ENCODE data around the gene CDK4. TPM values are rescaled to one million over a fixed set of nuclear protein-coding genes. Genes with fewer than 3 reads are reported as not detected.

CDK4 gene
- total and polyA plus RNA-seq, 2 of the 13 experiments (the other 11 are each of a cell fraction or from before 2014, with no cell fraction given), result 191 to 209 TPM

GRCh38 chr12:57751788-57752667 lies at the start of gene CDK4 (continued):
- peak; percentile 91 for TF ChIP-seq MAZ (IDR thresholded peaks at IDR 0.05; ENCODE audit: borderline replicate concordance, low read depth, low read length)
- TF ChIP-seq MAZ (CRISPR knock-in tag; IDR thresholded peaks at IDR 0.05; ENCODE audit: low read depth), result peak; percentile 99
- TF ChIP-seq HES4 (CRISPR knock-in tag; IDR thresholded peaks at IDR 0.05; ENCODE audit: borderline replicate concordance), result no peak; the same call in 1 of the 2 replicates
- peak; percentile 74; the same call in 1 of the 2 replicates for TF ChIP-seq MEIS1 (CRISPR knock-in tag; IDR thresholded peaks at IDR 0.05; ENCODE audit: borderline replicate concordance)
- no peak for TF ChIP-seq NFIC (IDR thresholded peaks at IDR 0.05; ENCODE audit: low read length)
- TF ChIP-seq KLF11 (CRISPR knock-in tag; IDR thresholded peaks at IDR 0.05), result peak; percentile 95
- TF ChIP-seq ZNF572 (CRISPR knock-in tag; IDR thresholded peaks at IDR 0.05), result no peak
- peak; percentile 50 for TF ChIP-seq ZNF768 (CRISPR knock-in tag; IDR thresholded peaks at IDR 0.05)
- TF ChIP-seq ZNF605 (CRISPR knock-in tag; IDR thresholded peaks at IDR 0.05), result peak; percentile 89
- peak; percentile 30; the same call in 1 of the 2 replicates for TF ChIP-seq ZNF431 (CRISPR knock-in tag; IDR thresholded peaks at IDR 0.05; ENCODE audit: borderline replicate concordance, low read depth)
- no peak for TF ChIP-seq RNF219 (CRISPR knock-in tag; IDR thresholded peaks at IDR 0.05)
- peak; percentile 71; the same call in 1 of the 2 replicates for TF ChIP-seq ZNF775 (CRISPR knock-in tag; IDR thresholded peaks at IDR 0.05; ENCODE audit: borderline replicate concordance)
- TF ChIP-seq ZNF530 (CRISPR knock-in tag; IDR thresholded peaks at IDR 0.05; ENCODE audit: low read depth), result no peak
- TF ChIP-seq ZNF20 (CRISPR knock-in tag; IDR thresholded peaks at IDR 0.05), result no peak
- TF ChIP-seq KMT2B (CRISPR knock-in tag; IDR thresholded peaks at IDR 0.05), result peak; percentile 86
- TF ChIP-seq CEBPG (CRISPR knock-in tag; IDR thresholded peaks at IDR 0.05), result peak; percentile 48; the same call in 1 of the 2 replicates
- peak; percentile 88 for TF ChIP-seq PHF8 (CRISPR knock-in tag; IDR thresholded peaks at IDR 0.05)
- TF ChIP-seq MTA3 (CRISPR knock-in tag; IDR thresholded peaks at IDR 0.05), result no peak
- no peak for TF ChIP-seq CBX2 (IDR thresholded peaks at IDR 0.05; ENCODE audit: low read depth, low read length)
- TF ChIP-seq CBX2 (CRISPR knock-in tag; IDR thresholded peaks at IDR 0.05; ENCODE audit: low read depth), result no peak
- TF ChIP-seq ZNF781 (CRISPR knock-in tag; IDR thresholded peaks at IDR 0.05; ENCODE audit: borderline replicate concordance, not compliant biosample characterization), result peak; percentile 83
- peak; percentile 86 for TF ChIP-seq RNF2 (conservative IDR thresholded peaks at IDR 0.05; ENCODE audit: low read depth)
- TF ChIP-seq ZFP1 (CRISPR knock-in tag; IDR thresholded peaks at IDR 0.05), result peak; percentile 89; the same call in 1 of the 2 replicates
- no peak for TF ChIP-seq MAFK (conservative IDR thresholded peaks at IDR 0.05 in 1 of 2, IDR thresholded peaks at IDR 0.05 in 1 of 2; ENCODE audit: low read length in 2 of 2)
- no peak for TF ChIP-seq SYNCRIP (IDR thresholded peaks at IDR 0.05; ENCODE audit: insufficient read depth, low read depth, low read length)
- TF ChIP-seq NPAS2 (CRISPR knock-in tag; IDR thresholded peaks at IDR 0.05; ENCODE audit: borderline replicate concordance), result peak; percentile 90; the same call in 1 of the 2 replicates
- peak; percentile 33 to 73; a peak in 3 of 4 replicates for TF ChIP-seq EP300 (IDR thresholded peaks at IDR 0.05; ENCODE audit: low read depth in 2 of 2, low read length in 2 of 2)
- TF ChIP-seq EP300 (CRISPR knock-in tag; IDR thresholded peaks at IDR 0.05; ENCODE audit: borderline replicate concordance), result peak; percentile 78; the same call in 1 of the 2 replicates
